Measurements from ENCODE around the gene CYP4F11. TPM values are rescaled to one million over a fixed set of nuclear protein-coding genes. Genes with fewer than 3 reads are reported as not detected.

The CYP4F11 gene
- total RNA-seq, 4 donors from 2014 or later, result 0.32 to 0.66 TPM; not detected in 2

DNA sequence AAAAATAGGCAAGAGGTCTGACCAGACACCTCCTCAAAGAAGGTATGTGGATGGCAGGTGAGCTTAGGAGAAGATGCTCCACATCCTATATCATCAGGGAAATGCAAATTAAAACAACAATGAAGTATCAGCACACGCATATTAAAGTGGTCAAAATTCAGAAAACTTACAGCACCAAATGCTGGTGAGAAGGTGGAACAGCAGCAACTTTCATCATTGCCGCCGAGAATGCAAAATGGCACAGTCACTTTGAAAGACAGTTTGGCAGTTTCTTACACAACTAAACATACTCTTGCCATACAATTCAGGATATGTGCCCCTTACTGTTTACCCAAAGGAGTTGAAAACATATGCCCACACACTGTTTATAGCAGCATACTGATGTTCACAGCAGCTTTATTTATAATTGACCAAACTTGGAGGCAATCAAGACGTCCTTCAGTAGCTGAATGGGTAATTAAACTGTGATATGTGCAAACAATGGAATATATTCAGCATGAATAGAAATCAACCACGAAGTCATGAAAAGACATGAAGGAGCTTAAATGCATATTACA, 37.0 kb upstream of the CYP4F11 start:
- H3K27me3 ChIP-seq, result peaks cover 0 to 20% (median 0%) of the 10 kb centered on the region in 4 donors

DNA sequence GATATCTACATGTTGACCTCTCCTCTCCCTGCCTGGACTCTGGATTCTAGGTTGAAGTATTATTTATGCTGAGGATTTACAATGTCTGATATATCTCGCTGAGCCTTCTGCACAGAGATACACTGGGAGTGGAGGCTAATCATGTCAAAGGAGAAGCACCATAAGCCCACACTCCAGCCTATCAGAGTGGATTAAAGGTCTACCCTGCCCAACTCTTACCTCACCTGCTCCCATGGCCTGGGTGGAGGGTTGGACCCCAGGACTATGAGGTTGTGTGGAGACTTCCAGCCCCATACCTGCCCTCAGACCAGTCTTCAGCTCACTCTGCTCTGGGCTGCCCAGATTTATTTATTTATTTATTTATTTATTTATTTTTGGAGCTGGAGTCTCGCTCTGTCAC, 29.9 kb upstream of the CYP4F11 start:
- H3K27ac ChIP-seq (replicated peaks in 1 of 4), result no peak overlapping the region
- H3K4me3 ChIP-seq, result no peak overlapping the region
- DNase-seq (ENCODE audit: extremely low spot score), result no peak
- no peaks in the 10 kb centered on the region for H3K36me3 ChIP-seq
- peaks cover 0 to 47% (median 0%) of the 10 kb centered on the region in 4 donors for H3K27me3 ChIP-seq
- H3K9me3 ChIP-seq, result peaks cover 0 to 7% (median 6%) of the 10 kb centered on the region in 4 donors
- TF ChIP-seq EP300 (IDR thresholded peaks at IDR 0.05) (no peak), POLR2AphosphoS5 (IDR thresholded peaks at IDR 0.05) (no peak), POLR2A (IDR thresholded peaks at IDR 0.05; ENCODE audit: low read depth) (no peak)
- TF ChIP-seq, protein P1, sequence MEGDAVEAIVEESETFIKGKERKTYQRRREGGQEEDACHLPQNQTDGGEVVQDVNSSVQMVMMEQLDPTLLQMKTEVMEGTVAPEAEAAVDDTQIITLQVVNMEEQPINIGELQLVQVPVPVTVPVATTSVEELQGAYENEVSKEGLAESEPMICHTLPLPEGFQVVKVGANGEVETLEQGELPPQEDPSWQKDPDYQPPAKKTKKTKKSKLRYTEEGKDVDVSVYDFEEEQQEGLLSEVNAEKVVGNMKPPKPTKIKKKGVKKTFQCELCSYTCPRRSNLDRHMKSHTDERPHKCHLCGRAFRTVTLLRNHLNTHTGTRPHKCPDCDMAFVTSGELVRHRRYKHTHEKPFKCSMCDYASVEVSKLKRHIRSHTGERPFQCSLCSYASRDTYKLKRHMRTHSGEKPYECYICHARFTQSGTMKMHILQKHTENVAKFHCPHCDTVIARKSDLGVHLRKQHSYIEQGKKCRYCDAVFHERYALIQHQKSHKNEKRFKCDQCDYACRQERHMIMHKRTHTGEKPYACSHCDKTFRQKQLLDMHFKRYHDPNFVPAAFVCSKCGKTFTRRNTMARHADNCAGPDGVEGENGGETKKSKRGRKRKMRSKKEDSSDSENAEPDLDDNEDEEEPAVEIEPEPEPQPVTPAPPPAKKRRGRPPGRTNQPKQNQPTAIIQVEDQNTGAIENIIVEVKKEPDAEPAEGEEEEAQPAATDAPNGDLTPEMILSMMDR (IDR thresholded peaks at IDR 0.05), result no peak
- 69% methylated on average over 2 of the region's 2 CpGs for WGBS
- no peaks in the 10 kb centered on the region for H3K4me1 ChIP-seq
- intact Hi-C loops (cut with DNase I), result no loop called here

More for the DNA sequence above, 37.0 kb upstream of the CYP4F11 start:
- no peak for DNase-seq (ENCODE audit: extremely low spot score)
- H3K4me3 ChIP-seq, result no peak overlapping the region
- TF ChIP-seq POLR2AphosphoS5 (IDR thresholded peaks at IDR 0.05), result no peak
- TF ChIP-seq, protein P1 (IDR thresholded peaks at IDR 0.05), result no peak
- TF ChIP-seq EP300 (IDR thresholded peaks at IDR 0.05), result no peak
- no peak for TF ChIP-seq POLR2A (IDR thresholded peaks at IDR 0.05; ENCODE audit: low read depth)
- intact Hi-C loops (cut with DNase I), result no loop called here
- H3K36me3 ChIP-seq, result no peaks in the 10 kb centered on the region
- 38% methylated on average over 5 of the region's 5 CpGs for WGBS
- no peaks in the 10 kb centered on the region for H3K4me1 ChIP-seq
- no peak overlapping the region for H3K27ac ChIP-seq (replicated peaks in 1 of 4)
- H3K9me3 ChIP-seq, result no peaks in the 10 kb centered on the region

DNA sequence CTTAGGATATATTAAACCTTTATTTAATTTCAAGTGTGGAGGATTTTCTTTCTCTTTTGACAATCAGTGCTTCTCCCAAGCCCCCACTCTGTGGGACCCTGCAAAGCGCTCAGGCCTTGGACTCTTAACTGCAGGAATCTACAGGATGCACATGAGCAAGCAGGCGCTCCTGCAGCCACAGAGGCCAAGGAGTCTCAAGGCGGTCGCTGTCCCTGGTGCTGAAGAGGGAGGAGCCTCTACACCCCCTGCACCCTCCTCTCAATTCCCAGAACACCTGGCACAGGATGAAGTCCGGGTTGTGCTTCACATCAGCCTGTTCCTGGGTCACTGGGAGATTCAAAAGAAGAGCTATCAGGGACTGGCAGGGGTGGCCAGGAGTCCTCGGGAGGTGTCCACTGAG, 28.0 kb upstream of the CYP4F11 start:
- H3K4me1 ChIP-seq, result no peaks in the 10 kb centered on the region
- H3K9me3 ChIP-seq, result peaks cover 0 to 7% (median 6%) of the 10 kb centered on the region in 4 donors
- peaks cover 0 to 47% (median 0%) of the 10 kb centered on the region in 4 donors for H3K27me3 ChIP-seq
- 59% methylated on average over 4 of the region's 6 CpGs for WGBS
- DNase-seq (ENCODE audit: extremely low spot score), result no peak
- intact Hi-C loops (cut with DNase I), result no loop called here
- no peaks in the 10 kb centered on the region for H3K36me3 ChIP-seq
- no peak overlapping the region for H3K4me3 ChIP-seq
- H3K27ac ChIP-seq (replicated peaks in 1 of 4), result no peak overlapping the region
- TF ChIP-seq POLR2A (IDR thresholded peaks at IDR 0.05; ENCODE audit: low read depth) (no peak), POLR2AphosphoS5 (IDR thresholded peaks at IDR 0.05) (no peak), EP300 (IDR thresholded peaks at IDR 0.05) (no peak)
- TF ChIP-seq, protein P1 (IDR thresholded peaks at IDR 0.05), result no peak

DNA sequence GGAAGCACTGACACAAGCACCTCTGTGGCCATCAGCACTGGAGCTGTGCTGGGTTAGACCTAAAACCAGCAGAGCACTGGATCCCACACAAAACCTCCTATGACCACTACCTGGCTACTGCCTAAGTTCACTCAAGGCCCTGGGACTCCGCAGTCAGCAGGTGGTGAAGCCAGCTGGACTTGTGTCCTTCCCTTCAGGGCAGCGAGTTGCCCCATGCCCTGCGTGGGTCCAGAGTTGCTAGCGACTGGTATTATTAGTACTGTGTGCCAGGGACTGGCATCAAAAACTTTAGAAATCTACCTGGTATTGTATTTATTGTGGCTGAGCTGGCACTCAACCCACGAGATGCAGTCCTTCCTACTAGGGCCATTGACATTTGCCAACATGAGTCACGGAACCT, 20.5 kb upstream of the CYP4F11 start:
- no peak for TF ChIP-seq EP300 (IDR thresholded peaks at IDR 0.05)
- TF ChIP-seq, protein P1 (IDR thresholded peaks at IDR 0.05), result no peak
- TF ChIP-seq POLR2A (IDR thresholded peaks at IDR 0.05; ENCODE audit: low read depth), result no peak
- TF ChIP-seq POLR2AphosphoS5 (IDR thresholded peaks at IDR 0.05), result no peak
- 71% methylated on average over 6 of the region's 6 CpGs for WGBS
- Histone ChIP-seq H3K27me3 (peaks cover 0 to 46% (median 9%) of the 10 kb centered on the region in 4 donors), H3K4me3 (no peak overlapping the region), H3K4me1 (no peaks in the 10 kb centered on the region), H3K27ac (replicated peaks in 1 of 4) (no peak overlapping the region), H3K36me3 (no peaks in the 10 kb centered on the region), H3K9me3 (peaks cover 0 to 2% (median 0%) of the 10 kb centered on the region in 4 donors)
- DNase-seq (ENCODE audit: extremely low spot score), result no peak
- intact Hi-C loops (cut with DNase I), result no loop called here
